ENCODE data around the gene NLE1.
"Not testable (repeated sequence)": the region's sequence is repeated elsewhere in the genome, so short reads cannot be mapped to it uniquely, and the experiment has no call there.

The NLE1 gene

DNA sequence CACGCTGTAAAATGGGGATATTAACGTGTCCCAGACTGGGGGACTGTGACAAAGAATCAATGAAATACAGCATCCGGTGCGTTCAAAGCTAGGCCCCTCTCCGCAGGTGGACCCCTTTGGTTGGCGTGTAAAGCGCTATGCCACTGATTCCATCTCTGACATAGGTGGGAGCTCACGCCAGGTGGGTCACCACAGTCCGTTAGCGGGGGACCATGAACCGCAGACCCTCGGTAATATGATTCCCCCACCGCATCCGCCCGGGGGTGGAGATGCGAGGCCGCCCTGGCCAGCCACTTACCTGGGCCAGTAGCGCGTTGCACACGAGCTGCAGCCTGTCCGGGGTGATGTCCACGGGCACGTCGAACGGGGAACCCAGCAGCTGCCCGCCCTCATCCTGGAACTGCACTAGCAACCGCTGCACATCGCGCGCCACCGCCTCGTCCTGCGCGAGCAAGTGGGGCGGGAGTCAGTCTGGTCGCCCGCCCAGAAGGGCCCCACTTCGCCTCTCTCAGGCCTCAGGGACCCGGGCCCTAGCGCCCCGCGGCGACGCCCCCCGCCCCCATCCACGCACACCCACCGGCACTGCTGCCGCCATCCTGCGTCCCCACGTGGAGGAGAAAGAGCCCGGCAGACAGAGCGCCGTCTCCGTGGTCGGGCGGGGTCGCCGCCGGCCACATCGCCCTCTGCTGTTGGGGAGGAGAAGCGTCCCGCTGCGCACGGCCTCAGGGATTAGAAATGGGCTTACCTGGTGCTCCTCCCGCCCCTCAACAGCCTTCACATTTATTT is at the start of gene NLE1:
TSS of gene NLE1 (minus strand) at position 623 of the 786 bp plus-strand sequence. CDS start at position 595, 28 bp downstream.
- peak; percentile 73 for DNase-seq (ENCODE audit: low read depth)

DNA sequence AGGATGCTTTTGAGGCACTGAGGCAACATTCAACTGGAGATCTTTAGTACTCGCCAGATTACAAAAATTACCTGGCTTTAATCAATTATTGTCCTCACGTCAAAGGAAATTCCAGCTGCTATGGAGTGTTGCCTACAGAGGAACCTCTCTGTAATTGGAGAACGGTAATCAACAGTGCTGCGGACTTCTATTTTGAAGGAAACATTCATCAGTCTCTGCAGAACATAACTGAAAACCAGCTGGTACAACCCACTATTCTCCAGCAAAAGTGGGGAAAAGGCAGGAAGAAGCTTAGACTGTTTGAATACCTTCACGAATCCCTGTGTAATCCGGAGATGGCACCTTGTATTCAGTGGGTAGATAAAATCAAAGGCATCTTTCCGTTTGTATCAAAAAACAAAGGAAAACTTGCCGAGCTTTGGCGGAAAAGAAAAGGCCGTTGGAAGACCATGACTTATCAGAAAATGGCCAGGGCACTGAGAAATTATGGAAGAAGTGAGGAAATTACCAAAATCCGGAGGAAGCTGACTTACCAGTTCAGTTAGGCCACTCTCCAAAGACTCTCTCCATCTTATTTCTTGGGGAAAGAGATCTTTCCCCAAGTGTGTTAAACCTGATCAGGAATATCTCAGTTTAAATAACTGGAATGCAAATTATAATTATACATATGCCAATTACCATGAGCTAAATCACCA is 49.0 kb upstream of the NLE1 start:
- DNase-seq (ENCODE audit: low read depth): no peak

DNA sequence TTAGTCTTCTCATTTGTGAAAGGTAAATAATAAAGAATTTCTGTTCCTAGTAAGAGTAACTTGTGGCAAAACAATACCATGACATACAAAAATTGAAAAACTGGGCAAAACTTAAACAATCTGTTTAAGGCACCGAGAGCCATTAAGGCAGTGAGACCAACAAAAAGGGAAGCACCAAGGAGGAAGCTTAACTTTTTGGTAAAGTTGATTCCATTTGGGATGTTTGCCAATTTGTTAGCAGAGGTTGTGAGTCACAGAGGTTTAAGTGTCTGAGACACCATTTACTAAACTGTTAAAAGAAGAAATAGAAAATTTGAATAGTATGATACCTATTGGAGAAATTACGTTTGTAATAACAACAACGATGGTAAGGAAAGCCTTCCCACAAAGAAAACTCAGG is 47.2 kb upstream of the NLE1 start:
- DNase-seq (ENCODE audit: low read depth): peak; percentile 17

DNA sequence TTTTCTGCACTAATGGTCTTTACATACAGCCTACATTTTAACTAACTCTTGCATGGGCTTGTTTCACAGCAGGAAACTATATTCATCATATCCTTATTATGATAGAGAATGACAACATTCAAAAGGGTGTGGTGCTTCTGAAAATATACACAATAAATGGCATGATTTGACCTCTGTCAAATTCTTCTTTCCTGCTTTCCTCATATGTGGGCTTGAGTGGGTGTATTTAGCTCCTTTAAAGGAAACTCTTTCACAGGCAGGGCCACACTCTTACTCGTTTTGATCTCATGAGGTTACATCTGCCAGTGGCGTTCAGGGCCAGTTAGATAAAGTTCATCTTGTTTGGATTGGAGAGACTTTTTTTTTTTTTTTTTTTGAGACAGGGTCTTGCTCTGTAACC is 46.0 kb upstream of the NLE1 start:
- DNase-seq (ENCODE audit: low read depth): no peak

DNA sequence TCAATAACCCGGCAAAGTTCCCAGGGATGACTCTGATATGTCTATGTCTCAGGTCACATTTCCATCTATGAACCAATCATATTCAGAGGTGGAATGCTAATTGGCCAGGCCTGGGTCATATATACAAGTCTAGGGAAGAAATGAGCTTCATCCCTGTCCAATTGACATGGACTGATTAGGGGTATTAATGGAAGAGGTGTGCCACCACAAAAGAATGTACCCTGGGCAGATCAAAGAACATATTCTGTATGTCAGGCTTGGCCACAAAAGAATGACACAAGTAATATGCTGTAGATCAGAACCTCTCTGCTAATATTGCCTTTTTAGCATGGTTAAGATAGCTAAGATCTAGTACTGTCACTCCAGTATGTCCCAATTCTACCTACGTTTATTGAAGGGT is 45.4 kb upstream of the NLE1 start:
- DNase-seq (ENCODE audit: low read depth): no peak

DNA sequence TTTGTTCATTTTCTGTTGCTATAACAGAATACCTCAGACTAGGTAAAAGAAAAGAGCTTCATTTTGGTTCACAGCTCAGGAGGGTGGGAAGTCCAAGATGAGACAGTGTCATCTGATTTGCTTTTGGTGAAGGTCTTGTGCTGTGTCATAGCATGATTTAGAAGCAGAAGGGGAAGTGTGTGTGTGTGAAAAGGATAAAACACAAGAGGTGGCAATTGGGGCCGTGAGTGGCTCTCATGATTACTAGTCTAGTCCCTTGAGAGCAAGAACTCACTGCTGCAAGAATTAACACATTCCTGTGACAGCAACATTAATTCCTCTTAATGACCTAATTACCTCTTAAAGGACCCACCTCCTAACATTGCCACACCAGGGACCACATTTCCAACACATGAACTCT is 43.7 kb upstream of the NLE1 start:
- DNase-seq (ENCODE audit: low read depth): no peak

DNA sequence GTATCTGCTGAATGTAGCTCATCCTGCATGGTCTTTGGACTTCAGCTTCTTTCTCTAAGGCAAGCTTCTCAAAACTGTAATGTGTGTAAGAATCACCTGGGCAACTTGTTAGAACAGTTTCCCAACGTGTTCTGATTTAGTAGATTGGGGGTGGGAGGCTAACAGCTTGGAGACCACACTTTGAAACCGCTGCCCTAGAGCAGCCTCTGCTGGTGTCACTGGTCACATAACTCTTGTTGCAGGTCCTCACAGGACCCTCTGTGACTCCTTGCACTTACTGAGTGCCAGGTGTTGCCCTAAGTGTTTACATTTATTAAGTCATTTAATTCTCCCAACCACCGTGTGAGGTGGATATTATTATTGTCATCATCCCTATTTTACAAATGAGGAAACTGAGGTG is 42.2 kb upstream of the NLE1 start:
- no peak for DNase-seq (ENCODE audit: low read depth)

DNA sequence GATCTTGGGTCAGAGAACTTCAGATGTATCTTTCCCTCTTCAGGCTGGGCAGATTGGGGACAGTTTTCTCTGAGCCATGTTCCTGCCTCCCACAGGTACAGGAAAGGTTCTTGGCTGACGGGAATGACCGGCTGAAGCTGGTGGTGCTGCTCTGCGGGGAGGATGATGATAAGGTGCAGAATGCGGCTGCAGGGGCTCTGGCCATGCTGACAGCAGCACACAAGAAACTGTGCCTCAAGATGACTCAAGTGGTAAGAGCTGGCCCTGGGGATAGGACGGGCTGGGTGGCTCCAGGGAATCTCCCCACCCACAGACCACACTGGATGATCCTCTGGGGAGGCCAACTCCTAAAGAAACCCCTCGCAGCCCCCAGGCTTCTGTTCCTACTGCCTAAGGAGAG is 41.2 kb upstream of the NLE1 start:
- DNase-seq (ENCODE audit: low read depth): no peak

DNA sequence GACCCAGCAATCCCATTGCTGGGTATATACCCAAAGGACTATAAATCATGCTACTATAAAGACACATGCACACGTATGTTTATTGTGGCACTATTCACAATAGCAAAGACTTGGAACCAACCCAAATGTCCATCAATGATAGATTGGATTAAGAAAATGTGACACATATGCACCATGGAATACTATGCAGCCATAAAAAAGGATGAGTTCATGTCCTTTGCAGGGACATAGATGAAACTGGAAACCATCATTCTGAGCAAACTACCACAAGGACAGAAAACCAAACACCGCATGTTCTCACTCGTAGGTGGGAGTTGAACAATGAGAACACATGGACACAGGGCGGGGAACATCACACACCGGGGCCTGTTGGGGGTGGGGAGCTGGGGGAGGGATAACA is 37.3 kb upstream of the NLE1 start:
- DNase-seq (ENCODE audit: low read depth): not testable (repeated sequence)

DNA sequence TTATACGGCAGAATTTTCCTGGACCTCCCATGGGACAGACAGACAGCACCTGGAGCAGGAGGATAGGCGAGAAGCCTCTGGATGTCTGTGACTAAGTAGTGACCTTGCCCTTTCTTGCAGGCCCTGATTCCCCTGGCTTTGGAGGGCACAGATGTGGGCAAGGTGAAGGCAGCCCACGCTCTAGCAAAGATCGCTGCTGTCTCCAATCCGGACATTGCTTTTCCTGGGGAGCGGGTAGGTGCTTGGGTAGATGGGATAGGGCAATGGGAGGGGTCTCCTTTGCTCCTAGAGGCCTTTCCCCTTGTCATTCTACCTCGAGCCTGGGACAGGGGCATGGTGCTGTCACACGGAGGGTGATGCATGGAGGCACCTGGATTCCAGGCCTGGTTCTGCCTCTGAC is 34.8 kb upstream of the NLE1 start:
- DNase-seq (ENCODE audit: low read depth): no peak

DNA sequence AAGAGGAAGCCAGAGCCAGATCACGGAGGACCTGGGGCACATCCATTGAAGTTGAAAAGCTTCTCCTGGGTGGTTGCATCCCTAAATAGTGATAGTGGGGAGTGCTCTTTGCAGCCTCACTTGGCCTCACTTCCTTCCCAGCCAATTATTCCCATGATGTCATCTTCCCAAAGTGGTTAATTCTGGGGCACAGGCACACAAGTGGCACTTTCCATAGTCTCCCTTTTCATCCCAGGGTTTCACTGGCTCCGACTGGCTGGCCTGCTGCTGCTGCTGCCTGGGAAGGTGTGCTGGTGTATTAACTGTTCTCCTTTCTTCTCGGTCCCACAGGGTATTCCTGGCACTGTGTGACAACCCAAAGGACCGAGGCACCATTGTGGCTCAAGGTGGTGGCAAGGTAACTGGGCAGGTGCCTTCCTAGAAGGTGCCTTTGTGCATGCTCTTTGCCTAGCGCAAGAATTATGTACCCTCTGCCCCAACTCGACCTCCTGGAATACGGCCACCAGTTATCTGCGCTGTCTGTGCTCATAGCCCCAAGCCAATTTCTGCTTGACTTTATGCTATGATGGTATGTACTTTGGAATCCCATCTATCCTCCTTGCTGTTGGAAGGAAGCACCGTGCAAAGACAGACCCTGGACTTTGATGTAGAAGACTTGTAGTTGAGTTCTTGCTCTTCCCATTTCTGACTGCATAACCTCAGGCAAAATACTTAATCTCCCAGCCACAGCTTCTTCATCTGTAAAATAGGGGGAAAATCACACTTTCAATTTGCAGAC is 33.7 kb upstream of the NLE1 start:
- DNase-seq (ENCODE audit: low read depth): no peak

DNA sequence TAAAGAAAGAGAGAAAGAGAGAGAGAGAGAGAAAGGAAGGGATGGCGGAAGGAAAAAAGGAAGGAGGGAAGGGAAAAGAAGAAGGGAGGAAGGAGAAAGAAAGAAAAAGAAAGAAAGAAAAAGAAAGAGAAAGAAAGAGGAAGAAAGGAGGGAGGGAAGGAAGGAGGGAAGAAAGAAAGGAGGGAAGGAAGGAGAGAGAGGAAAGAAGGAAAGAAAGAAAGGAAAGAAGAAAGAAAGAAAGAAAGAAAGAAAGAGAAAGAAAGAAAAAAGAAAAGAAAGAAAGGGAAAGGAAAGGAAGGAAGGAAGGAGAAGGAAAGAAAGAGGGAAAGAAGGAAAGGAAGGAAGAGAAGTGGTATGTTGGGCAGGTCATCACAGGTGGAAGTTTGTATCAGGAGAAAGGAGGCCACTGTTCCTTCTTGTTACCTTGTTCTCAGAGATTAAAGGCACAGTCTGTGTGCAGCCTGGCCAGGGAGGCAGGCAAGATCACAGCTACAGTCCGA is 32.8 kb upstream of the NLE1 start:
- no peak for DNase-seq (ENCODE audit: low read depth)

DNA sequence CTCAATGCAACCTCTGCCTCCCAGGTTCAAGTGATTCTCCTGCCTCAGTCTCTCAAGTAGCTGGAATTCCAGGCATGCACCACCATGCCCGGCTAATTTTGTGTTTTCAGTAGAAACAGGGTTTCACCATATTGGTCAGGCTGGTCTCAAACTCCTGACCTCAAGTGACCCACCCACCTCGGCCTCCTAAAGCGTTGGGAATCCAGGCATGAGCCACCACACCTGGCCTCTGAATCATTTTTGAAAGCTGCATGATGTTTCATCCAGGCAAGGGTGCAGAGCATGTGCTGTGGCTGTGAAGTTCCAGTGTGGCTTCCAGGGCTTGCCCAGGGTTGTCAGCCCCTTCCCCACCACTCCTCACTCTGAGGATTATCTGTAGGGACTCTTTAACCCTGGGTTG is 30.2 kb upstream of the NLE1 start:
- not testable (repeated sequence) for DNase-seq (ENCODE audit: low read depth)

DNA sequence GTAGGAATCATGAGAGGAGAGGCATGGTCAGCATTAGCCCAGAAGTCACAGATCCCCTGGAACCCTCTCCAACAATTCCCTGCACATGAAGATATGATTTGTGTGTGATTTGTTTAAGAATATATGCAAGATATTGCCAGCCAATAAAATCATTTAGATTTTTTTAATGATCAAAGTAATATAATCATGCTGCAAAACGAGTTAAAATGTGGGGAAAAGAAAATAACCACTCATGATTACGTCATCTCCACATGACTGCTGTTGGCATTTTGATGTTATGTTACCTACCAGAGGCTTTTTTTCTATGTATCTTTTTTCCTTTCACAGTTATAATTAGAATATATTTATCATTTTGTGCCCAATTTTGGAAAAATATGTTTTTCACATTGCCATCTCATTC is 29.7 kb upstream of the NLE1 start:
- peak; percentile 29 for DNase-seq (ENCODE audit: low read depth)

DNA sequence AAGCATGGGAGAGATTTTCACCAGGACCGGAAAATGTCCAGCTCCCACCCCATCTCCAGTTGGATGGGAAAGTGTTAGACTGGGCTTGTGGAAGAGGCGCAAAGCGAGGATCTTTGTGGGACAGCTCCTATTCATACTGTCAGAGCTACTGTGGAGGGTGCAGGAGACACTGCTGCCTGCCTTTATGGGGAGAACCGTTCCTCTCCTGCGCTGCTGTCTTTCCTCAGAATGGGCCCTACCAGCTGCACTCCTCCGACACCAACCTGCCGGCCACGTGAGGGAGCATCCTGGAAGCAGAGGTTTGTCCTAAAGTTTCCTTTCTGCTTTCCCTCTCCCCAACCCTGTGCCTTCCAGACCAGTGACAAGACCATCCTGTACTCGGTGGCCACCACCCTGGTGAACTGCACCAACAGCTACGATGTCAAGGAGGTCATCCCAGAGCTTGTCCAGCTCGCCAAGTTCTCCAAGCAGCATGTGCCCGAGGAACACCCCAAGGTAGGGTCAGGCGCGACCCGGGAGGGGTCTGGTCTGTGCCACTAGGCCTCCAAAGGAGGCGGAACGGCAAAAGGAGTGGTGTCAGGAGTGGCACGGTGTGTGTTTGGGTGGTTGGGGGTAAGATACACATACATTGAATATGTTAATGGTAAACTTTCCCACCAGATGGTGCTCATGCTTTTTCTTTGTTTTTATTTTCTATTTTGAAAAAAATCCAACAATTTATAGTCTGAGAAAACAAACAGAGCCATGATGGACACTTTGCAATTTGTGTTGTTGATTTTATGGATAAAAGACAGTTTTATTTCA is 29.1 kb upstream of the NLE1 start:
- DNase-seq (ENCODE audit: low read depth): peak; percentile 39

DNA sequence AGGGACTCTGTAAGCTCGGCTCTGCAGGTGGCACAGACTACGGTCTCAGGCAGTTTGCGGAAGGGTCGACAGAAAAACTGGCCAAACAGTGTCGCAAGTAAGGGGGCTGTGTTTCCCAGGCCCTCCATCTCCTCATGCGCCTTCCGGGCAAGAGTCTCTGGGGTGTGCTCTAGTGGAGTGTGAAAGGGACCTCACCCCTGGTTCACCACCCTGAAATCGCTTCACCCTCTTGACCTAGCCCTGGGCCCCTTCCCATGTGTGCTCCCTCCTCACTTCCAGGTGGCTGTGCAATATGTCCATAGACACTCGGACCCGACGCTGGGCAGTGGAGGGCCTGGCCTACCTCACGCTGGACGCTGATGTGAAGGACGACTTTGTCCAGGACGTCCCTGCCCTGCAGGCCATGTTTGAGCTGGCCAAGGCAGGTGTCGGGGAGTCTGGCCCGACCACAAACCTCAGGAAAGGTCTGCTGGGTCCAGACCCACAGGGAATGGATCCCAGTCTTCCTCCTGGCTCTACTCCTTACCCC is 27.8 kb upstream of the NLE1 start:
- no peak for DNase-seq (ENCODE audit: low read depth)

DNA sequence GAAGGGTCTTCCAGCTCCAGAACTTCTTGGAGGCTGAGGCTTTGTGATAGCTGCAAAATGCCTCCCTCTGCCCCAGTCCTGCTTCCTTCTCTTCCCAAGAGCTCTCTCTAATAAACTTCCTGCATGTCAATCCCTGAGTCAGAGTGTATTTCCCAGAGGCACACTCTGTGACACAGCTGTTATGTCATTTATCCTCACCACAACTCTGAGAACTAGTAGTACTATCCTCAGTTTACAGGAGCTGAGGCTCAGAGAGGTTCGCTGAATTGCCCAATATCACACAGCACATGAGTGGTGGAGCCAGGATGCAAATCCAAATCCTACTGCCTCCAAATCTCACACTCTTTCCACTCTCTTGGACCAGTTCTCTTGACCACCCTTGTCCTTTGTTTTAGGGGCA is 25.6 kb upstream of the NLE1 start:
- DNase-seq (ENCODE audit: low read depth): peak; percentile 57

DNA sequence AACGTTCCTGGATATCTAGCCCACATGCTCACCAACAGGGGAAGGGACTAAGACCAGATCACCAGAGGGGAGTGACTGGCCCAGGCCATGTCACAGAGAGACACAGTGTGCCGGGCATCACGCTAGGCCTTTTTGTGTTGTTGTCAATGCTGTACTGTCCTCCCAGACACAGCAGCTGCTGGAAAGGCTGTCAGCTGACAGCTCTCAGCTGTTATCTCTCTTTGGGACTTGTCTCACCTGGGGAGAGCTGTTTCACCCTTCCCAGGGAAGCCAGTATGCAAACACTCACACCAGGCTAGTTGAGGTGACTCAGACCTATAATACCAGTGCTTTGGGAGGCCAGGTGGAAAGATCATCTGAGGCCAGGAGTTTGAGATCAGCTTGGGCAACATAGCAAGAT is 24.9 kb upstream of the NLE1 start:
- DNase-seq (ENCODE audit: low read depth): no peak

DNA sequence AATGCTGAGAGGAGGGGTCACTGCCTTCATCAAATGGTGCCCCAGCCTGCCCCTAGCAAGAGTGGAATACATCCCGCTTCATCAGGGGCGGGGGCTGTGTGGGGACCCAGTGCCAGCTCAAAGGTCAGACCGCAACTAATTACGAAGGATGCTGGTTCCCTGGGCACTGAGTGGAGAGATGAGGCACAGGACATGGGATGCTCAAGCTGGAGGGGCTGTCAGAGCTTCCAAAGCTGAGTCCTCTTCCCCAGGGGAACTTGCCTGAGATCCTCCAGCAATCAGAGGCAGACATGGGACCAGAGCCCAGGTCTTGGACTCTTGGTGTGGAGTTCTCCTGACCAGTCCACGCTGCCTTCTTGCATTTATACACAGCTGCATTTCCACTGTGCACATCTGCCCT is 24.4 kb upstream of the NLE1 start:
- DNase-seq (ENCODE audit: low read depth): no peak

DNA sequence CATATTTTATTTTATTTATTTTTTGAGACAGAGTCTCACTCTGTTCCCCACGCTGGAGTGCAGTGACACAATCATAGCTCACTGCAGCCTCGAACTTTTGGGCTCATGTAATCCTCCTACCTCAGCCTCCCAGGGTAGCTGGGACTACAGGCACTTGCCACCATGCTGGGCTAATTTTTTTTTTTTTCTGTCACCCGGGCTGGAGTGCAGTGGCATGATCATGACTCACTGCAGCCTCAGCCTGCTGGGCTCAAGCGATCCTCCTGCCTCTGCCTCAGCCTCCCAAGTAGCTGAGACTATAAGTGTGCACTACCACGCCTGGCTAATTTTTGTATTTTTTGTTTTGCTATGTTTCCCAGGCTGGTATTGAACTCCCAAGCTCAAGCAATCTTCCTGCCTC is 22.6 kb upstream of the NLE1 start:
- no peak for DNase-seq (ENCODE audit: low read depth)

DNA sequence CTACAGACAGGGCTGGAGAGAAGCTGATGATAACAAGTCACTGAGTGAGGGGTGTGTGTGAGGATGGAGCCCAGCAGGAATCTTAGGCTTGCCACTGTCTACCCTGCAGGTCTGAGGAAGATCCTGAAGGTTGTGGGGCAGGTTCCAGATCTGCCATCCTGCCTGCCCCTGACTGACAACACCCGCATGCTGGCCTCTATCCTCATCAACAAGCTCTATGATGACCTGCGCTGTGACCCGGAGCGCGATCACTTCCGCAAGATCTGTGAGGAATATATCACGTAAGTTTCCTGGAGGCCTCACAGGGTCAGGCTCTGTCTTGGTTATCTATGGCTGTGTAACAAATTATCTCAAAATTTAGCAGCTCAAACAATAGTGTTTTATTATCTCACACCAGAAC is 21.8 kb upstream of the NLE1 start:
- no peak for DNase-seq (ENCODE audit: low read depth)

DNA sequence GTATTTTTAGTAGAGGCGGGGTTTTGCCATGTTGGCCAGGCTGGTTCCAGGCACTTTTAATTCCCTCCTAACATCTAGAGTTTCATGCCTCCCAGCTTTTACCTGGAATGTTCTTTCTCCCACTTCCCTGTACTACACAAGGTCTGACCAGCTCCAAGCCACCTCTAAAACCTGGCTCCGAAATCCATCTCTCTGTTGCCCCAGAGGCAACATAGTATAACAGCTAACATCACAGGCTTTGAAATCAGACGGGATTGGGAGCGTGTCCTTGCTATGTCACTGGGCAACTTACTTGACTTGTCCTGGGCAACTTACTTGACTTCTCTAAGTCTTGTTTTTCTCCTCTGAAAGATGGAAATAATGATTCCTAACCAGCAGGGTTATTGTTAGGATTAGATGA is 20.7 kb upstream of the NLE1 start:
- DNase-seq (ENCODE audit: low read depth): no peak
